HG02943 (cell line): Measurements from ENCODE around the gene BLZF1.
"Not testable (repeated sequence)": the region's sequence is repeated elsewhere in the genome, so short reads cannot be mapped to it uniquely, and the experiment has no call there.

Source experiments
- ATAC-seq: cut with Tn5 transposase; IDR thresholded peaks from one replicate; pipeline ENCODE4 v1.9.1; 2021; ENCODE audit warnings: mild to moderate bottlenecking, low read depth, moderate library complexity; ENCODE audit not compliant: unreplicated experiment

Gene BLZF1, protein sequence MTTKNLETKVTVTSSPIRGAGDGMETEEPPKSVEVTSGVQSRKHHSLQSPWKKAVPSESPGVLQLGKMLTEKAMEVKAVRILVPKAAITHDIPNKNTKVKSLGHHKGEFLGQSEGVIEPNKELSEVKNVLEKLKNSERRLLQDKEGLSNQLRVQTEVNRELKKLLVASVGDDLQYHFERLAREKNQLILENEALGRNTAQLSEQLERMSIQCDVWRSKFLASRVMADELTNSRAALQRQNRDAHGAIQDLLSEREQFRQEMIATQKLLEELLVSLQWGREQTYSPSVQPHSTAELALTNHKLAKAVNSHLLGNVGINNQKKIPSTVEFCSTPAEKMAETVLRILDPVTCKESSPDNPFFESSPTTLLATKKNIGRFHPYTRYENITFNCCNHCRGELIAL

DNA sequence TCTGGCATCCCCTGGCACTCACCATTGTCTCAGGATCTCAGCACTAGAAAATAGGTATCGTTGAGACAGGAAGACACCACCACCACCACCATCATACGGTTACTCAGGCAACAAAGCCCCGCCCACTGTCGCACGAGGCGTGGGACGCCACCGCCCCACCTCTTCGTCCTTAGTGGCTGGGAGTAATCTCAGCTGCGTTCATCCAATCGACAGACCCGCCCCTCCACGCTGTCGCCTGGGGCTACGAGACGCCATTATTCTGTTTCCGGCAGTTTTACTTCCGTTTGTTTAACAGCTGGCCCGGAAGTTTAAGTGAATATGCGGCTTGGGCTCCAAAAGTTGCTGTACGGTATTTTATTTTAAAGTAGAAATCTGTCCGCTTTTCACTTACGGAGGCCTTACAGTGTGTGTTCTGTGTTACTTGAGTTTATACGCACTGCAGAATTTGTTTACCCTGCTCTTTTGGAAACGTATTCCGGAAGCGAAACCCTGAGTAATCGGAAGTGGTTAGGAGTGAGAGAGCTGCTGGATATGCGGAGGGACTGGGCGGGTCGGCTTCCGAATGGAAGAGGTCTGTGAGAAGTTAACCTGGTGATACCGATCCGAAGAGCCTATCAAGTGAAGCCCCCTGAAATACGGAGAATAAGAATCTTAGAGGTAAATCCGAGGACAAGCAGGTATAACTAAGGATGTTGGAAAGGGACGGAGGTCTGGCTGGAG lies at the start of gene BLZF1, which contains the start of gene NME7:
BLZF1 (plus strand) TSS at position 510 of the 720 bp plus-strand sequence. CDS start 1,328 bp downstream, outside the sequence.
NME7 (minus strand) TSS at position 112 of the 720 bp plus-strand sequence; CDS start at position 25, 87 bp downstream.
- peak; percentile 99 for ATAC-seq

DNA sequence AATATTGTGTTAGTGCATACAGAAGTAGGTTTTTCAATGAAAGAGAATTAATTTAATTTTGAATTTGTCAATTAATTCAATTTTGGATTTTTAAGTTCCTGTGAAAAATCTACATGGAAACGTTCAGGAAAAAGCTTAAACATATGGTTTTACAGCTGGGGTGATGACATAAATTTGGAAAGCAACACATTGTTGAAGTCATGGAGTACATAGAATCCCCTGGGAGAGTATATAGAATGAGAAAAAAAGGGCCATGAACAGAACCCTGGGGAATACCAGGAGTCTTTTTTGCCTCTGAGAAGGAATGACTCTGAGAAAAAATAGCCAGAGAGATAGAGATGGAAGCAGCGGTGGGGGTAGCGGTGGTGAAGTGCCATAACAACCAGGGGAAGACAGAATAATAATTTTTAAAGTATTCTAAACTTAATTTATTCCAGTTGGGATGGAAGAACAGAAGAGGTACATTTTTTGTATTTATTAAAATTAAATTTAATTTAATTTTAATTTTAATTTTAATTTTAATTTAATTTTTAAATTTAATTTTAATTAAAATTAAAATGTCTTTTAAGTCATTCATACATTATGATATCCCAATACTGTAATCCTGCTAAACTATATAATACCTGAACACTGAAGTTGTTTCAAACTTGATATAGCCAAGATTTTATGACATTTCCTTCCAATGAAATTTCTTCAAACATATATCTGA lies 49.3 kb upstream of the BLZF1 start:
- ATAC-seq = no peak

DNA sequence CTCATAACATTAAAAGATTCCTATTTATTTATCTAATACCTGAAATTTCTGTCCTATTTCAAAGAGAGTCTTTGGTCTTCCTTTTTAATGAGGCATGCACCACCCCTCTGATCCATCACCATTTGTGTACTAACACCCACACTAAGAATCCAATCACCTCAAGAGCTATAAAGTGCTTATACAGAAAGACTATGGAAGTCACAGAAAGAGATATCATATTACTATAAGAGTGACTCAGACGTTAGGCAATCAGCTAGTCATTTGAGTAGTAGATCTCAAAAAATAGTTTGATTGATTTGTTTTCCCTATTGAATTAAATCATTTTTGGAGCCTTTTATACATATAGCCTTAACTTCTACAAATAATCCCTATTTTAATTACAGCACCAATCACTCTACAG lies 46.5 kb upstream of the BLZF1 start:
- no peak for ATAC-seq

DNA sequence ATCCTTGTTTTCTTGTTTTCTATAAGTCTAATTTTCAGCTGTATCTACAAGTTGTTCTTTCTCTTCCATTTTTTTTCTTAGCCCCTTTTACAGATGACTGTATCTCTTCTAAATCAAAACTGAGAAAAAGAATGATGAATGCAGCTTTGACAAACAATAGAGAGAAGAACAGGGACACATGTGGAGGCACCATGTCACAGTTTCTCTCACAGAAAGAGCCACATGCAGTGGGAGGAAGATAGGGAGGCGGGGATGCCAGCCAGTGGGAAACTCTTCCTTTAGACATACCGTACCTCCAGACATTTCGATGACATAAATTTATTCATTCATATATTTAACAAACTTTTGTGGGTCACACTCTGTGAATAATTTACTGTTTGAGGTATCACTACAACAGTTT lies 45.9 kb upstream of the BLZF1 start:
- ATAC-seq = no peak

DNA sequence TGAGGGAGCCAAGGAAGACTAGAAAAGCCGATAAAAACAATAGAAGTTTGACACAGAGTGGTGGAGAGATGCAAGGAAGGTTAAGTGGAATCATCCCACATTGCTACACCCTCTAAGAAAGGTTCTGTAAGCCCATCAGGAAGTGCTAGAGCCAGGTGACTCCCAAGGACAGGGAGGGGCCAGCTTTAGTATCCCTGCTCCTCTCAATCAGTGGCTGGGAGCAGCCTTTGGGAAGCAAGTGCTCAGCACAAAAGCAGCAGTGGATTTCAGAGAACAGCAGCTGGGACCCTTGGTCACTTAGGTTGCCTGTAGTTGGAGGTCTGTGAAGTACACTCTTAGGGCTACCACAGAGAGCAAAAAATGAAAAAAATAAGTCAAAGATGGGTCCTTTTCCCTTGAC lies 42.9 kb upstream of the BLZF1 start:
- ATAC-seq = no peak

DNA sequence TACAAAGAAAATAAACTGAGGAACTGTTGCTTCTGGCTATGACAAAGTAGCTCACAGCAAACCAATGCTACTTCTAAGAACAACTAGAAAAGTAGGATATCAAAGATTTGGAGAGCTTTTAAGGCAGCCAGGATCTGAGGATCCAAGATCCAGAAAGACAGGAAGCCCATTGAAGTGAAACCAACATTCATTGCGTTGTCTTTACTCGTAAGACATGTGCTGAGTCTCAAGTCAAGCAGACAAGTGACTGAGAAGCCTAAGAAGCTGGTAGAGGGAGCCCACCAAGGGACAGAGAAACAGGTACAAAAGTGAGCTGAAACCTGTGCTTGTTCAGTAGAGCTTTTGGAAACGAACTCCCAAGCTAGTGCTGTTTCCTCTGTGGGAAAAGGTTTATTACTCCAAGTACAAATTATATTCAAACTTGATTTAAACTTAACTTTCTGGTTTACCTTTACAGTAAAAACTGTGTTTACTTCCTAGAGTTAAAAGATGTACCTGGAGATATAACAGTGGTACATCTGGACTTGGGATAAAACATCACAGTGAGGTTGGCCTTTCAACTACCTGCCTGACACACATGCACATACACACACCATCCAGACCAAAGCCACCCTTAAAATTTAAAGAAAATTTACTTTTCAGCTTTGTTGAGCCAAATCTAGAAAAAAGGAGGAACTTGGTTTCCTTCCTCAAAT lies 41.6 kb upstream of the BLZF1 start:
- peak; percentile 24 for ATAC-seq

DNA sequence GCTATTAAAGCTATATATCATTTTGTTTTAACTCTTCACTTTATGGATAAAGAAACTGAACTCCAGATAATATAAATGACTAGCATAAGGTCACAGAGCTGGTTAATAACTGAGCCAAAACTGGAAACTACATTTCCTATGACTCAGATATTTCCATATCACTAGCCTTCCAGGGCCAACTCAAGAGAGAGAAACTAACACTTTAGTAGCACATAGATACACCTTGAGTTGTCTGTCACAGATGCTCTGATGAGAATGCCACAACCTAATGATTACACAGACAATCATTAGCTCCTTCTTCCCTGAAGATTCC lies 41.1 kb upstream of the BLZF1 start:
- ATAC-seq = peak; percentile 94

DNA sequence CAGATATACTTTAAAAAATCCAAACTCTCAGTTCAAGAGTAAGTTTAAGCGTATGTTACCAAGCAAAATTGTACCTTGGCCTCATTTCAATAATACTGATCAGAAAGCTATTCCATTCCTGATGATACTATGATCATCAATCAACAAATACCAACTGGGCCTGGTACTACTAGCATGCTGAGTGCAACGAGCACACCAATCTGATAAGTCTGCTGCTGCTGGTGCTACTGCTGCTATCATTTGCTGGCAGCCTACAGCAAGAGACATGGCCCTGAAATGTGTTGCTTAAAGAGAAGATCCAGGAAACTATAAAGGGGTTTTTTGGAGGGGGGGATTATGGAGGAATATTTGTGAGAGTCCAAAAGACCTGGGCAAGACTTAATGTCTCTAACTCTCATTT lies 40.1 kb upstream of the BLZF1 start:
- no peak for ATAC-seq

DNA sequence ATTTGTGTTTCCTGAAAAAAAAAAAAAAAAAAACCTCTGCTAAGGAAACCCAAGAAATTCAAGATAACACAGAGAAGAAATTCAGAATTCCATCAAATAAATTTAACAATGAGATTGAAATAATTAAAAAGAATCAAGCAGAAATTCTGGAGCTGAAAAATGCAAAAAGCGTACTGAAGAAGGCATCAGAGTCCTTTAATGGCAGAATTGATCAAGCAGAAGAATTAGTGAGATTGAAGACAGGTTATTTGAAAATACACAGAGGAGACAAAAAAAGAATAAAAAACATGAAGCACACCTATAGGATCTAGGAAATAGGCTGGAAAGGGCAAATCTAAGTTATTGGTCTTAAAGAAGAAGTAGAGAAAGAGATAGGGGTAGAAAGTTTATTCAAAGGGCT lies 38.6 kb upstream of the BLZF1 start:
- no peak for ATAC-seq

DNA sequence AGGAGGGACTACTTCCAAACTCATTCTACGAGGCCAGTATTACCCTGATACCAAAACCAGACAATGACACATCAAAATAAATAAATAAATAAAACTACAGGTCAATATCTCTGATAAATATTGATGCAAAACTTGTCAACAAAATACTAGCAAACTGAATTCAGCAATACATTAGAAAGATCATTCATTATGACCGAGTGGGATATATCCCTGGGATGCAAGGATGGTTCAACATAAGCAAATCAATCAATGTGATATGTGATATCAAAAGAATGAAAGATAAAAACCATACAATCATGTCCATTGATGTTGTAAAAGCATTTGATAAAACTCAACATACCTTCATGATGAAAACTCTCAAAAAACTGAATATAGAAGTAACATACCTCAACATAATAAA lies 37.1 kb upstream of the BLZF1 start:
- ATAC-seq = no peak

DNA sequence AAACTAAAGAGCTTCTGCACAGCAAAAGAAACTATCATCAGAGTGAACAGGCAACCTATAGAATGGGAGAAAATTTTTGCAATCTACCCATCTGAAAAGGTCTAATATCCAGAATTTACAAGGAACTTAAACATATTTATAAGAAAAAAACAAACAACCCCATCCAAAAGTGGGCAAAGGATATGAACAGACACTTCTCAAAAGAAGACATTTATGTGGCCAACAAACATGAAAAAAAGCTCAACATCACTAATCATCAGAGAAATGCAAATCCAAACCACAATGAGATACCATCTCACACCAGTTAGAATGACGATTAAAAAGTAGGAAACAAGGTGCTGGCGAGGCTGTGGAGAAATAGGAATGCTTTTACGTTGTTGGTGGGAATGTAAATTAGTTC lies 33.3 kb upstream of the BLZF1 start:
- not testable (repeated sequence) for ATAC-seq

DNA sequence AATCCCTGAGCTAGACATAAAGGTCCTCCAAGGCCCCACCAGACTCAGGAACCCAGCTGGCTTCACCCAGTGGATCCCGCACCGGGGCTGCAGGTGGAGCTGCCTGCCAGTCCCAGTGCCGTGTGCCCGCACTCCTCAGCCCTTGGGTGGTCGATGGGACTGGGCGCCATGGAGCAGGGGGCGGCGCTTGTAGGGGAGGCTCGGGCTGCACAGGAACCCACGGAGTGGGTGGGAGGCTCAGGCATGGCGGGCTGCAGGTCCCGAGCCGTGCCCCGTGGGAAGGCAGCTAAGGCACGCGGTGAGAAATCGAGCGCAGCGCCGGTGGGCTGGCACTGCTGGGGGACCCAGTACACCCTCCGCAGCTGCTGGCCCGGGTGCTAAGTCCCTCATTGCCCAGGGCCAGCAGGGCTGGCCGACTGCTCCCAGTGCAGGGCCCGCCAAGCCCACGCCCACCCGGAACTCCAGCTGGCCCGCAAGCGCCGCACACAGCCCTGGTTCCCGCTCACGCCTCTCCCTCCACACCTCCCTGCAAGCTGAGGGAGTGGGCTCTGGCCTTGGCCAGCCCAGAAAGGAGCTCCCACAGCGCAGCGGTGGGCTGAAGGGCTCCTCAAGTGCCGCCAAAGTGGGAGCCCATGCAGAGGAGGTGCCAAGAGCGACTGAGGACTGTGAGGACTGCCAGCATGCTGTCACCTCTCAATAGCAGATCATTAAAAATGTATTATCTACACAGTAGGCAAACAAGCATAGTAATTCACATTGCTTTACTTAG lies 30.9 kb upstream of the BLZF1 start:
- not testable (repeated sequence) for ATAC-seq

DNA sequence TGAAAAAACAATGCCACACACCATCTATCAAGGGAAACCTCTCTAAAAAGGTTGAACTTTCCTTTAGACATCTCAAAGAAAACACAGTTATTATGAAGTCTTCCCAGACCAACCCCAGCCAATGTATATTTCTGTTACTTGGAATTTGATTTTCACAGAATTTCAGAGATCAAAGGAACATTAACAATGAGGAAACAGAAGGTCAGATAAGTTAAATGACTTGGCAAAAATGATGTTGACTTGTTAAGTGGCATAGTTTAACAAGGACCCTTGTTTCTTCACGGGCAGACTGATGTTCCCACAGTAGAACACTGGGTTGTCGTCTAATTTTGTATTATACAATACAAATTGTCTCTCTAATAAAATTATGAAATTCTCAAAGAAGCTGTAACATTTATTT lies 29.4 kb upstream of the BLZF1 start:
- ATAC-seq = no peak

DNA sequence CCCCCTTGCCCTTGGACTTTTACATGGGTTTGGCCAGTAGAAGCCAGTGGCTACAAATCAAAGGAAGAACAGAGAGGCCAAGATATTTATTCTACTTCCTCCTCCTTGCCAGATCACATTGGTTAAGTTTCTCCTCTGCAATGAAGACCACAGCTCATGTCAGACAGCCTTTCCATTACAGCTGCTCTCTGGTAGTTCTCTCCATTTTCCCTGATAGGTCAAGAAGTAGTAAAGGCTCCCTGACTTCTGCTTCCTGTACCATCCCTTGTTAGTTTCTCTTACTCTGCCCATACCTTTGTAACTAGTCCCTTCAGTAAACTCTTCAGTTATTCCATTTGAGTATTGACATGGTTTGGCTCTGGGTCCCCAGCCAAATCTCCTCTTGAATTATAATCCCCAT lies 28.2 kb upstream of the BLZF1 start:
- no peak for ATAC-seq

DNA sequence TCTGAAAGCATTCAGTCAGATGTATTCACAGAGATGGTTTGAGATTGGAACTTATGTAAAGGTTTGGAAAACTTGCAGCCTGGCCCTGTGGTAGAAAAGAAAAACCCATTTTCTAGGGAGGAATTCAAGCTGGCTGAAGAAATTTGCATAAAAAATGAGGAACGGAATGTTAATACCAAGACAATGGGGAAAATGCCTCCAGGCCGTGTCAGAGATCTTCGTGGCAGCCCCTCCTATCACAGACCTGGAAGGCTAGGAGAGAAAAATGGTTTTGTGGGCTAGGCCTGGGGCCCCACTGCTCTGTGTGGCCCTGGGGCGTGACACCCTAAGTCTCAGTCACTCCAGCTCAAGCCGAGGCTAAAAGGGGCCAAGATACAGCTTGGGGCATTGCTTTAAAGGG lies 27.1 kb upstream of the BLZF1 start:
- ATAC-seq = no peak

DNA sequence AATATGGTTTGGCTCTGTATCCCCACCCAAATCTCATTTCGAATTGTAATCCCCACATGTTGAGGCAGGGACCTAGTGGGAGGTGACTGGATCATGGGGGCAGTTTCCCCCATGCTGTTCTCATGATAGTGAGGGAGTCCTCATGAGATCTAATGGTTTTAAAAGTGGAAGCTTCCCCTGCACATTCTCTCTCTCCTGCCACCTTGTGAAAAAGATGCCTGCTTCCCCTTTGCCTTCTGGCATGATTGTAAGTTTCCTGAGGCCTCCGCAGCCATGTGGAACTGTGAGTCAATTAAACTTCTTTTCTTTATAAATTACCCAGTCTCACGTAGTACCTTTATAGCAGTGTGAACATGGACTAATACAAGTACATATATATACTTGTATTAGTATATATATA lies 25.9 kb upstream of the BLZF1 start:
- ATAC-seq = not testable (repeated sequence)

DNA sequence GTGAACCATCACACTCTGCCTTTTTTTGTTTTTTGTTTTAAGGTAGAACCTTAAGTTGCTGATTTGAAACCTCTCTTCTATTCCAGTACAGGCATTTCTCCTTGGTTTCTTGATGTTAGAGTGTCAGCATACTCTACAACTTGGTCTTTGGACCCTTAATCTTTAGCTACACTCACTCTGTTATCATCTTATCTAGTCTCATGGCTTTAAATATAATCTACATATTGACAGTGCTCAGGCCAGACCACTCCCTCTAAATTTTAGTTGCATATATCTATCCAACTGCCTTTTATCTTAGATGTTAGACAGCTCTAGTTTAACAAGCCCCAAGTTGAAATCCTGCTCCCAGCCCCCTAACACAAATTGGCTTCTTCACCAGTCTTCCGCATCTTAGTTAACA lies 22.5 kb upstream of the BLZF1 start:
- ATAC-seq = no peak

DNA sequence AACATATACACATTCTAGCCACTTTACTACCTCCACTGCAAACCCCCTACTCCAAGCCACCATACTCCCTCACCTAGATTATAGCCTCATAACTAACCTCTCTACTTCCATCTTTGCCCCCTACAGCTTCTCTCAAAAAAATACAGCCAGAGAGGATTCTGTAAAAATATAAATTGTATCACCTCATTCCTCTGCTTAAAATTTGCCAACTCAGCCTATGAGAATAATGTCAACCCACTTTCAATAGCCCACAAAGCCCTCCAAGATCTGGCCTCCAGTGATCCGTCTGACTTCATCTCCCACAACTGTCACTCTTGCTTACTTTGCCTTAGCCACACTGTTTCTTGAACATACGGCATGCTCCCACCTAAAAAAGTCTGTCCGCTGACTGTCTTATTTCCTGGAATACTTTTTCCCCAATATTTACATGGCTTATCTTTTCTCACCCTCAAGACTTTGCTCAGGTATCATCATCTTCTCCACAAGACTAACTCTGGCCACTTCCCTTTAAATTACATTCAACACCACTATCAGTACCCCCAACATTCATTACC lies 21.9 kb upstream of the BLZF1 start:
- no peak for ATAC-seq

DNA sequence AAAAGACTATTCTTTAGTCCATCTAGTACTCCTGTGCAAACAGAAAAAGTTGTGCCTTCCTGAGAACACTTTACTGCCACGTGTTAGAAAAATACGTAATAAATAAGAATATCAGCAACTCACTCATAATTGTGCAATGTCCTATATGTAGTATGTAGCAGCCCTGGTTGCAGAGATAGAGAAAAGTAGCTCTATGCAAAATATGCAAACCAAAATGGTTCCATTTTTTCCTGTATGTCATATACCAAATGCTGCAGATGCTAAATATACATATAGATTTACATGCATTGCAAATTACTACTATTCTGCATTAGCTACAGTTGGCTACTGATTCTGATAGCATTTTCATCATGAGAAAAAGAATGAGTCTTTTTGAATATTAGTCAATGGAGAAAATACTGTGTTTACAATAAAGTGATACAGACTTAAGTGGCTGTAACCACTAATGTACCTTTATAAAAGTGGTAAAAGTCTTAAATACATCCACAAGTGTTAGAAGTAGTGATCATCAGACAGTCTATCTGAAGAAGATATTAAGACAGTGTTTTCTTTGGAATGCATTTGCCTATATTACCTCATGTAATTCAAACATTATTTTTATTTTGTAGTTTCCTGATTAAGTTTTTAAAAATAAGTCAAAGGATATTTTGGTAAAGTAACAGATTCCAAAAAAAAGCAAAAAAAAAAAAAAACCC lies 20.2 kb upstream of the BLZF1 start:
- ATAC-seq = no peak
